Ectodermal cell (in vitro differentiated cells): ENCODE results near the gene PTPRN2.

Source experiments
- H3K27ac ChIP-seq: 2 replicates; pipeline ENCODE4 v1.7.0; 2013; ENCODE audit warnings: mild to moderate bottlenecking, low read depth, low read length; ENCODE audit not compliant: insufficient read depth, poor library complexity, severe bottlenecking
- H3K27me3 ChIP-seq: 2 replicates; pipeline ENCODE4 v1.7.0; 2013; ENCODE audit warnings: mild to moderate bottlenecking, low read length; ENCODE audit not compliant: insufficient read depth, control insufficient read depth, poor library complexity, severe bottlenecking
- H3K36me3 ChIP-seq: one replicate; pipeline ENCODE4 v1.7.0; 2013; ENCODE audit warnings: low read length; ENCODE audit not compliant: control insufficient read depth, insufficient read depth
- H3K4me1 ChIP-seq: one replicate; pipeline ENCODE4 v1.7.0; 2013; ENCODE audit warnings: low read length; ENCODE audit not compliant: control insufficient read depth, insufficient read depth
- H3K4me3 ChIP-seq: 2 replicates; pipeline ENCODE4 v1.7.0; 2013; ENCODE audit warnings: low read depth, low read length, control low read depth; ENCODE audit not compliant: insufficient read depth
- H3K9me3 ChIP-seq: 2 replicates; pipeline ENCODE4 v1.7.0; 2013; ENCODE audit warnings: mild to moderate bottlenecking, low read length, moderate library complexity; ENCODE audit not compliant: control insufficient read depth
- WGBS, 2 experiments: methylation state at CpG; one replicate each; pipeline ENCODE4 v1.1.7; 2013; ENCODE audit warnings: missing lambda C conversion rate in 2 of 2; 5-methylcytosine and 5-hydroxymethylcytosine counted together

PTPRN2 gene

DNA sequence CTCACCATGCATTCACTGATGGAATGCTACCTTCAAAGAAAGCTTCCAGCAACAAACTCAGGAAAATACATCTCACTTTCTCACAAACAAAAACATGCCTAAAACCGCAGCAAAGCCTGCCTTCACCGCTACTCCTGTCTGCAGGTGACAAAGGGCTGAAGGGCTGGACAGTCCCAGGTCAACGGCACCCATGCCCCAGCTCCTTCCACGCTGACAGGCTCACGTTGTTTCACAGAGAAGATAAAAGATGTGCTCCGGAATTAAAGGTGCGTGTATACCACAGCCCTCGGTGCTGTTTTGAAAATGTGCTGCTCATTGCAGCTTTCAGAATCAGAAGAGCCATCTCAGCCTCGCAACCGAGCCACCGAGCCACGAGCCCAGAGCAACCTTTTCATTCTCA lies 445.0 kb downstream of the PTPRN2 start:
- Histone ChIP-seq H3K4me1 (no peaks in the 10 kb centered on the region), H3K27ac (no peak overlapping the region), H3K9me3 (peaks cover 15% of the 10 kb centered on the region), H3K27me3 (no peaks in the 10 kb centered on the region), H3K36me3 (no peaks in the 10 kb centered on the region), H3K4me3 (no peak overlapping the region)
- WGBS, 2 experiments, result 81% methylated on average over 12 of the region's 12 CpGs

- Histone ChIP-seq H3K4me3 (no peak overlapping the region), H3K27ac (no peak overlapping the region), H3K9me3 (peaks cover 10% of the 10 kb centered on the region), H3K36me3 (no peaks in the 10 kb centered on the region), H3K27me3 (no peaks in the 10 kb centered on the region), H3K4me1 (no peaks in the 10 kb centered on the region)
- 85 to 88% methylated on average over 39 of the region's 39 CpGs for WGBS, 2 experiments
Observed at GRCh38 chr7:158141806-158142518, 445.7 kb downstream of the PTPRN2 start.

DNA sequence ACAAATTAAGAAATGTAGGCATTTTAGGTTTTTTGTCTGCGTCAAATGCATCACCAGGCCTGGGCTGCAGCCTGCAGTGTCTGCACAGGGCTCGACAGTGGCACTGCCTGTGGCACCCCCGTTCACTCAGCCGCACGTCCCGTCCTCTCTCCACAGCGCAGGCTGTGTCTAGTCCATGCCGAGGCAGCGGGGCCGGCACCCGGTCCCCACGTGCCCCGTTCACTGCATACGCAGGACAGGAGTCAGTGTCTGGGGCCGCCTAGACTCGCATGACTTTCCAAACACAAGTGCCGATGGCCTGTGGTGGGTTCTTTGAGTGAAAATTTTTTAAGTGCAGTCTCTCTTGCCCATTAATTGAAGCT lies 446.4 kb downstream of the PTPRN2 start:
- no peak overlapping the region for H3K4me3 ChIP-seq
- peaks cover 10% of the 10 kb centered on the region for H3K9me3 ChIP-seq
- no peaks in the 10 kb centered on the region for H3K4me1 ChIP-seq
- WGBS, 2 experiments, result 90 to 93% methylated on average over 17 of the region's 17 CpGs
- no peaks in the 10 kb centered on the region for H3K27me3 ChIP-seq
- no peak overlapping the region for H3K27ac ChIP-seq
- H3K36me3 ChIP-seq, result no peaks in the 10 kb centered on the region

DNA sequence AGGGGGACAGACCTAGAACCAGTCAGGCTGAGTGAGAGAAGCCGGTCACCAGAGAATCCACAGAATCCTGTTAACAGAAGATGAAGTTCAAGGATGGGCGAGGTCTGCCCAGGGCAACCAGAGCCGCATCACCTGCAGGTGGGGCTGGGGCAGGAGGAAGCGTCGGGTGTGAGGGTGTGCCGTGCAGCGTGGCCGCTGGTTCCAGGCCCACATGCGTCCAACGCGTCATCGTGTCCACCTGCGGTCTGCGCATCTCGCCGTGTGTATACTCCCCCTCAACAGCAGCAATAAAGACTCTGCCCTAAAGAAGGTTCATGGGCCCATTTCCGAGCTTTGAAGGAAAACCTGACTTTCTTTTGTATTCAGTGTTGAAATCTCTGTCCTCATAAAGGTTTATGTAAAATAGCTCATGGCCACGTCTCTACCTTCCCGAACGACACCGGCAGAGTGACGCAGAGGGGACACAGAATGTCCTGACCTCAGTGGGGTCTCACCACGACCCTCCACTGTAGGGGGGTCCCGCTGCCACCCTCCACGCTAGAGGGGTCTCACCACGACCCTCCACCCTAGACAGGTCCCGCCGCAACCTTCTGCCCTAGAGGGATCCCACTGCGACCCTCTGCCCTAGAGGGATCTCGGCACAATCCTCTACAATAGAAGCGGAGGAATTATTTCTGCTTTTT lies 446.9 kb downstream of the PTPRN2 start:
- WGBS, 2 experiments, result 84 to 85% methylated on average over 30 to 31 of the region's 31 CpGs
- no peaks in the 10 kb centered on the region for H3K4me1 ChIP-seq
- no peaks in the 10 kb centered on the region for H3K27me3 ChIP-seq
- H3K36me3 ChIP-seq, result no peaks in the 10 kb centered on the region
- H3K27ac ChIP-seq, result no peak overlapping the region
- no peak overlapping the region for H3K4me3 ChIP-seq
- H3K9me3 ChIP-seq, result peaks cover 10% of the 10 kb centered on the region

GRCh38 chr7:158139499-158139898 lies 448.1 kb downstream of the PTPRN2 start:
- H3K36me3 ChIP-seq, result no peaks in the 10 kb centered on the region
- peaks cover 10% of the 10 kb centered on the region for H3K9me3 ChIP-seq
- 79% methylated on average over 10 of the region's 10 CpGs for WGBS, 2 experiments
- H3K4me3 ChIP-seq, result no peak overlapping the region
- H3K27me3 ChIP-seq, result no peaks in the 10 kb centered on the region
- H3K27ac ChIP-seq, result no peak overlapping the region
- H3K4me1 ChIP-seq, result no peaks in the 10 kb centered on the region

DNA sequence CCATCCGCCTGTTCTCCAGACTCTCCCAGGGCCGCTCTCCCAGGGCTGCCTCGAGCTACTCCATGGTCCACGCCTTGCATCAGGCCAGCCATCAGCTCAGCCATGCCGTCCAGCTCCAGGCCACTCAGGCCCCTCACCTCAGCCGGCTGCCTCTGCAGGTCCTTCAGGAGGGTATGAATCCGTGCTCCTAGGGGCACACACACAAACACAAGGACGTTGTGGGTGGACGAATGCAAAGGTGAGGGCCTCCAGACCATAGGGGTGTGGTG lies 449.4 kb downstream of the PTPRN2 start:
- WGBS, 2 experiments, result 74 to 75% methylated on average over 9 of the region's 9 CpGs
- Histone ChIP-seq H3K27ac (no peak overlapping the region), H3K9me3 (peaks cover 8% of the 10 kb centered on the region), H3K4me3 (no peak overlapping the region), H3K4me1 (no peaks in the 10 kb centered on the region), H3K27me3 (no peaks in the 10 kb centered on the region), H3K36me3 (no peaks in the 10 kb centered on the region)

- Histone ChIP-seq H3K27ac (no peak overlapping the region), H3K27me3 (no peaks in the 10 kb centered on the region), H3K36me3 (no peaks in the 10 kb centered on the region), H3K4me1 (no peaks in the 10 kb centered on the region), H3K9me3 (peaks cover 4% of the 10 kb centered on the region), H3K4me3 (no peak overlapping the region)
- 79 to 81% methylated on average over 18 of the region's 18 CpGs for WGBS, 2 experiments
Observed at GRCh38 chr7:158137516-158138328, 449.9 kb downstream of the PTPRN2 start.

DNA sequence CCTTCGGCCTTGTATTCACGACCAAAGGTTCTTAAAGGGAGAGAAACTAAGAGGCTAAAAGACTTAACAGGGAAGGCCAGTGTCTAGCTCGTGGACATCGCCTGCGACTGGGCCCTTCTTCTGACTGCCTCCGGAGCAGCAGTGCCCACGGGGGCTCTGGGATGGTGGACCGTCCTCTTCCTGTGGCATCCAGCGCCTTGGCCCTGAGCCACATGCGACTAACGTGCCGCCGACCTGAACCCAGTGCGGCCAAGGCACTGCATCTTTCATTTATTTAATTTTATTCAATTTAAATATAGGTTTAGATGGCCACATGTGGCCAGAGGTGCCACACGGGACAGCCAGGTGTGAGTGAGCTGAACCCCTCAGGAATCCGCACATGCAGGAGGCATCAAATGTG lies 451.7 kb downstream of the PTPRN2 start:
- Histone ChIP-seq H3K4me1 (no peaks in the 10 kb centered on the region), H3K9me3 (peaks cover 4% of the 10 kb centered on the region), H3K27ac (no peak overlapping the region), H3K36me3 (no peaks in the 10 kb centered on the region), H3K4me3 (no peak overlapping the region), H3K27me3 (no peaks in the 10 kb centered on the region)
- 83 to 91% methylated on average over 16 of the region's 16 CpGs for WGBS, 2 experiments

DNA sequence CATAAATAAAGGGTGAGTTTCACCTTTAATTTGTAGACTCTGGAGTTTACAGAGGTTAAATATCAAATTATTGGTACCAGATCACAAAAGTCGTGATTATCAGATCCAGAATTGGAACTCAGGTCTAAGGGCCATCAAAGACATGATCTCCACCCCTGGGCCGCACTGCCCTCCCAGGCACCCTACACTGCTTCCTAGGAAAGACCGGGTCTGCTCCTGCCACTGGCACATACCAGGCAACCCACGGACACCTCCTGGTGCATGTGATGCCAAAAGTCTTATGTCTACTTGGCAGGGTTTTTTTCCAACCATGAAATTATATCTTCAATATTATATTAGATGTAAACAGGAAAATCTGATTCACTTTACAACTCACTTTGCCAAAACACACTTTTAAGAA lies 452.8 kb downstream of the PTPRN2 start:
- Histone ChIP-seq H3K9me3 (no peaks in the 10 kb centered on the region), H3K4me3 (no peak overlapping the region), H3K4me1 (no peaks in the 10 kb centered on the region), H3K36me3 (no peaks in the 10 kb centered on the region), H3K27ac (no peak overlapping the region), H3K27me3 (no peaks in the 10 kb centered on the region)
- 70 to 78% methylated on average over 4 of the region's 4 CpGs for WGBS, 2 experiments

GRCh38 chr7:158133515-158134271 lies 453.9 kb downstream of the PTPRN2 start:
- Histone ChIP-seq H3K4me1 (no peaks in the 10 kb centered on the region), H3K27me3 (no peaks in the 10 kb centered on the region), H3K27ac (no peak overlapping the region), H3K9me3 (no peaks in the 10 kb centered on the region), H3K36me3 (no peaks in the 10 kb centered on the region), H3K4me3 (no peak overlapping the region)
- 88% methylated on average over 33 to 35 of the region's 36 CpGs for WGBS, 2 experiments
